Measurements from ENCODE around the gene CHCT1. TPM values are rescaled to one million over a fixed set of nuclear protein-coding genes. Genes with fewer than 3 reads are reported as not detected.

CHCT1 gene
- polyA plus RNA-seq, 3 donors, result 0.89 TPM; not detected in 2

GRCh38 chr17:60451965-60452364 lies 29.7 kb downstream of the CHCT1 start:
- Histone ChIP-seq H3K4me1 (ENCODE audit: control insufficient read depth in 1 of 2, insufficient read depth in 2 of 2, low read length in 2 of 2) (no peaks in the 10 kb centered on the region), H2AFZ (ENCODE audit: insufficient read depth, low read depth, low read length, poor library complexity, severe bottlenecking) (no peak overlapping the region), H3K9me3 (replicated peaks in 1 of 2; ENCODE audit: control insufficient read depth in 1 of 2, insufficient read depth in 1 of 2, low read length in 2 of 2) (no peaks in the 10 kb centered on the region), H3K27ac (ENCODE audit: low read depth in 1 of 2, low read length in 2 of 2) (no peak overlapping the region), H3K4me2 (replicated peaks; ENCODE audit: extremely low read depth, low read length, poor library complexity, severe bottlenecking) (no peak overlapping the region), H3K36me3 (replicated peaks in 1 of 2; ENCODE audit: control insufficient read depth in 1 of 2, insufficient read depth in 2 of 2, low read length in 2 of 2) (peaks cover 63 to 97% of the 10 kb centered on the region in 2 donors), H3K79me2 (ENCODE audit: insufficient read depth, low read length) (no peaks in the 10 kb centered on the region), H3K4me3 (replicated peaks in 1 of 3; ENCODE audit: low read depth in 2 of 3, low read length in 3 of 3) (no peak overlapping the region), H3K9ac (ENCODE audit: insufficient read depth, low read length, poor library complexity, severe bottlenecking) (no peak overlapping the region), H4K20me1 (ENCODE audit: insufficient read depth, low read length) (no peaks in the 10 kb centered on the region), H3K27me3 (ENCODE audit: control insufficient read depth in 2 of 2, insufficient read depth in 2 of 2, low read length in 2 of 2) (no peaks in the 10 kb centered on the region)
- Mint-ChIP-seq H3K27me3 (ENCODE audit: low read depth in 3 of 3) (peaks cover 0 to 2% (median 0%) of the 10 kb centered on the region in 3 donors), H3K27ac (no peak overlapping the region), H3K4me3 (no peak overlapping the region), H3K36me3 (peaks cover 70 to 86% of the 10 kb centered on the region in 2 donors), H3K9me3 (no peaks in the 10 kb centered on the region), H3K4me1 (no peaks in the 10 kb centered on the region)
- DNase-seq, result no peak
- TF ChIP-seq, protein P1, sequence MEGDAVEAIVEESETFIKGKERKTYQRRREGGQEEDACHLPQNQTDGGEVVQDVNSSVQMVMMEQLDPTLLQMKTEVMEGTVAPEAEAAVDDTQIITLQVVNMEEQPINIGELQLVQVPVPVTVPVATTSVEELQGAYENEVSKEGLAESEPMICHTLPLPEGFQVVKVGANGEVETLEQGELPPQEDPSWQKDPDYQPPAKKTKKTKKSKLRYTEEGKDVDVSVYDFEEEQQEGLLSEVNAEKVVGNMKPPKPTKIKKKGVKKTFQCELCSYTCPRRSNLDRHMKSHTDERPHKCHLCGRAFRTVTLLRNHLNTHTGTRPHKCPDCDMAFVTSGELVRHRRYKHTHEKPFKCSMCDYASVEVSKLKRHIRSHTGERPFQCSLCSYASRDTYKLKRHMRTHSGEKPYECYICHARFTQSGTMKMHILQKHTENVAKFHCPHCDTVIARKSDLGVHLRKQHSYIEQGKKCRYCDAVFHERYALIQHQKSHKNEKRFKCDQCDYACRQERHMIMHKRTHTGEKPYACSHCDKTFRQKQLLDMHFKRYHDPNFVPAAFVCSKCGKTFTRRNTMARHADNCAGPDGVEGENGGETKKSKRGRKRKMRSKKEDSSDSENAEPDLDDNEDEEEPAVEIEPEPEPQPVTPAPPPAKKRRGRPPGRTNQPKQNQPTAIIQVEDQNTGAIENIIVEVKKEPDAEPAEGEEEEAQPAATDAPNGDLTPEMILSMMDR (IDR thresholded peaks at IDR 0.05), result no peak
- intact Hi-C loops (cut with micrococcal nuclease), result no loop called here

GRCh38 chr17:60455378-60455777 lies 33.1 kb downstream of the CHCT1 start:
- H3K9ac ChIP-seq (ENCODE audit: insufficient read depth, low read length, poor library complexity, severe bottlenecking), result no peak overlapping the region
- Mint-ChIP-seq H3K4me1 (no peaks in the 10 kb centered on the region), H3K4me3 (no peak overlapping the region), H3K27me3 (ENCODE audit: low read depth in 3 of 3) (no peaks in the 10 kb centered on the region), H3K9me3 (no peaks in the 10 kb centered on the region), H3K27ac (no peak overlapping the region), H3K36me3 (peaks cover 74 to 86% of the 10 kb centered on the region in 2 donors)
- H3K27me3 ChIP-seq (ENCODE audit: control insufficient read depth in 2 of 2, insufficient read depth in 2 of 2, low read length in 2 of 2), result no peaks in the 10 kb centered on the region
- no peak overlapping the region for H3K4me3 ChIP-seq (replicated peaks in 1 of 3; ENCODE audit: low read depth in 2 of 3, low read length in 3 of 3)
- no peak overlapping the region for H3K4me2 ChIP-seq (replicated peaks; ENCODE audit: extremely low read depth, low read length, poor library complexity, severe bottlenecking)
- intact Hi-C loops (cut with micrococcal nuclease), result no loop called here
- no peak overlapping the region for H2AFZ ChIP-seq (ENCODE audit: insufficient read depth, low read depth, low read length, poor library complexity, severe bottlenecking)
- H3K9me3 ChIP-seq (replicated peaks in 1 of 2; ENCODE audit: control insufficient read depth in 1 of 2, insufficient read depth in 1 of 2, low read length in 2 of 2), result no peaks in the 10 kb centered on the region
- no peaks in the 10 kb centered on the region for H4K20me1 ChIP-seq (ENCODE audit: insufficient read depth, low read length)
- WGBS (ENCODE audit: insufficient coverage), result no CpG with 5 or more reads among the region's 4 CpGs
- H3K27ac ChIP-seq (ENCODE audit: low read depth in 1 of 2, low read length in 2 of 2), result no peak overlapping the region
- TF ChIP-seq, protein P1 (IDR thresholded peaks at IDR 0.05), result no peak
- no peaks in the 10 kb centered on the region for H3K79me2 ChIP-seq (ENCODE audit: insufficient read depth, low read length)
- peaks cover 65 to 97% of the 10 kb centered on the region in 2 donors for H3K36me3 ChIP-seq (replicated peaks in 1 of 2; ENCODE audit: control insufficient read depth in 1 of 2, insufficient read depth in 2 of 2, low read length in 2 of 2)
- H3K4me1 ChIP-seq (ENCODE audit: control insufficient read depth in 1 of 2, insufficient read depth in 2 of 2, low read length in 2 of 2), result no peaks in the 10 kb centered on the region
- DNase-seq, result no peak

Measured in CD14-positive monocyte (primary cell).